HepG2 (cell line): ENCODE results near the gene AHCYL1. TPM values are rescaled to one million over a fixed set of nuclear protein-coding genes. Genes with fewer than 3 reads are reported as not detected.

Experiments
- ATAC-seq: fragments of 200-7000 bp; cut with Tn5 transposase; 3 replicates; pipeline ENCODE4 v1.9.1; 2020; ENCODE audit warnings: mild to moderate bottlenecking, moderate library complexity
- BruUV-seq: library from RNA; stranded (reverse); fragments of 400-500 nt; replicated peaks from 2 replicates; lab custom pipeline; 2021; lab: Mats Ljungman, UMichigan
- CTCF ChIA-PET: fragments of 300-600 bp; formaldehyde crosslinking; extraction: SDS; loops from one replicate; lab custom pipeline; 2021; ENCODE audit warnings: low total read pairs, inconsistent platforms, low intra/inter-chr PET ratio; lab: Yijun Ruan, JAX
- POLR2A ChIA-PET: fragments of 350-600 bp; sonication (Branson Sonifier 250); formaldehyde crosslinking; loops from one replicate; lab custom pipeline; 2020; ENCODE audit warnings: antibody characterized with exemption, inconsistent platforms; lab: Yijun Ruan, JAX
- DNase-seq: peaks from one replicate; pipeline ENCODE4 v3.0.0-alpha.2; 2015; ENCODE audit warnings: low spot score
- FAIRE-seq: peaks from 3 replicates; lab custom pipeline; 2011; peaks lifted over from hg19 to GRCh38; lab: Jason Lieb, UNC
- H2AFZ ChIP-seq: one replicate; pipeline ENCODE4 v1.6.1; 2011; ENCODE audit warnings: low read length, inconsistent platforms
- H3K27ac ChIP-seq: fragments of 300-600 bp; 3 replicates; pipeline ENCODE4 v1.8.0; 2011; ENCODE audit warnings: mixed run types, mild to moderate bottlenecking, mixed read lengths, low read length, inconsistent platforms; ENCODE audit not compliant: insufficient read depth; ENCODE audit errors: extremely low read length
- H3K27me3 ChIP-seq, 2 experiments: fragments of 200-600 bp in 1 of 2; 2 replicates in 1 of 2; 3 replicates in 1 of 2; pipeline versions ENCODE4 v1.6.0 to v1.8.0; 2011; ENCODE audit warnings: low read length in 2 of 2, mild to moderate bottlenecking in 2 of 2, moderate library complexity in 2 of 2, inconsistent platforms in 1 of 2; ENCODE audit not compliant: insufficient read depth in 2 of 2, control insufficient read depth in 1 of 2
- H3K36me3 ChIP-seq, 2 experiments: fragments of 200-600 bp in 1 of 2; replicated peaks in 1 of 2; 2 replicates in 1 of 2; 3 replicates in 1 of 2; pipeline versions ENCODE4 v1.5.1 to v1.8.0; 2011; ENCODE audit warnings: low read length in 2 of 2, inconsistent platforms in 1 of 2; ENCODE audit not compliant: insufficient read depth in 2 of 2, control insufficient read depth in 1 of 2
- H3K4me1 ChIP-seq: 2 replicates; pipeline ENCODE4 v1.5.1; 2012; ENCODE audit warnings: low read length, inconsistent platforms; ENCODE audit not compliant: insufficient read depth
- H3K4me2 ChIP-seq: 2 replicates; pipeline ENCODE4 v1.6.0; 2011; ENCODE audit warnings: low read depth, low read length, inconsistent platforms
- H3K4me3 ChIP-seq, 3 experiments: fragments of 200-600 bp in 1 of 3; sonication (generic), shearing (Covaris generic) in 1 of 3; replicated peaks in 1 of 3; 2 replicates each; pipeline ENCODE4 v1.5.1; 2011 to 2016; ENCODE audit warnings: low read length in 3 of 3, inconsistent platforms in 2 of 3, low read depth in 2 of 3, mild to moderate bottlenecking in 2 of 3, control low read depth in 1 of 3, mixed read lengths in 1 of 3; ENCODE audit not compliant: insufficient read depth in 1 of 3
- H3K79me2 ChIP-seq: one replicate; pipeline ENCODE4 v1.6.1; 2011; ENCODE audit warnings: low read length, inconsistent platforms; ENCODE audit not compliant: insufficient read depth
- H3K9ac ChIP-seq: 2 replicates; pipeline ENCODE4 v1.6.0; 2011; ENCODE audit warnings: mild to moderate bottlenecking, low read depth, low read length, inconsistent platforms; ENCODE audit not compliant: insufficient read depth
- H3K9me3 ChIP-seq: 2 replicates; pipeline ENCODE4 v1.5.1; 2012; ENCODE audit warnings: mild to moderate bottlenecking, low read length
- H4K20me1 ChIP-seq: 2 replicates; pipeline ENCODE4 v1.6.0; 2011; ENCODE audit warnings: inconsistent platforms, mild to moderate bottlenecking, low read length, moderate library complexity; ENCODE audit not compliant: insufficient read depth
- AGO2 ChIP-seq: fragments of 200-400 bp; formaldehyde crosslinking; optimal IDR thresholded peaks from 2 replicates; pipeline ENCODE3; 2017; ENCODE audit warnings: mild to moderate bottlenecking, low read depth, low read length, moderate library complexity
- CCDC6 ChIP-seq: sonication (generic); formaldehyde crosslinking; IDR thresholded peaks from 2 replicates; pipeline ENCODE4 v1.8.1; 2022; ENCODE audit warnings: mild to moderate bottlenecking, missing genetic modification reagents, moderate library complexity
- CHD4 ChIP-seq: fragments of 200-600 bp; sonication (generic); IDR thresholded peaks from 2 replicates; pipeline ENCODE4 v1.7.0; 2017; ENCODE audit warnings: mild to moderate bottlenecking, low read length, borderline replicate concordance
- ESRRA ChIP-seq: sonication (generic); formaldehyde crosslinking; IDR thresholded peaks from 2 replicates; pipeline ENCODE4 v1.5.1; 2020; ENCODE audit warnings: mild to moderate bottlenecking, low read depth, missing genetic modification reagents
- NFE2 ChIP-seq: sonication (generic); formaldehyde crosslinking; IDR thresholded peaks from 2 replicates; pipeline ENCODE4 v1.4.0; 2020; ENCODE audit warnings: missing genetic modification reagents
- PITX1 ChIP-seq: sonication (generic); formaldehyde crosslinking; IDR thresholded peaks from 2 replicates; pipeline ENCODE4 v1.5.1; 2020; ENCODE audit warnings: mild to moderate bottlenecking, missing genetic modification reagents
- RNF2 ChIP-seq: fragments of 450-650 bp; conservative IDR thresholded peaks from 2 replicates; pipeline ENCODE4 v1.6.1; 2016; ENCODE audit warnings: low read depth
- YEATS2 ChIP-seq: sonication (generic); formaldehyde crosslinking; IDR thresholded peaks from 2 replicates; pipeline ENCODE4 v1.4.0; 2020; ENCODE audit warnings: missing genetic modification reagents, borderline replicate concordance
- ZNF138 ChIP-seq: sonication (generic); formaldehyde crosslinking; IDR thresholded peaks from 2 replicates; pipeline ENCODE4 v1.5.0; 2020; ENCODE audit warnings: mild to moderate bottlenecking, low read depth, missing genetic modification reagents
- ZNF343 ChIP-seq: sonication (generic); formaldehyde crosslinking; IDR thresholded peaks from 2 replicates; pipeline ENCODE4 v1.4.0; 2020; ENCODE audit warnings: mild to moderate bottlenecking, missing genetic modification reagents
- WGBS: methylation state at CpG from one replicate; pipeline ENCODE4 v1.1.6; 2017; ENCODE audit warnings: low lambda C conversion rate; 5-methylcytosine and 5-hydroxymethylcytosine counted together
- in situ Hi-C: cut with HindIII; loops from 2 replicates; pipeline ENCODE4 v1.10.0; 2017; ENCODE audit warnings: low pct_unique_long_range_greater_than_20kb; ENCODE audit not compliant: extremely low pct_ligation_motif_present
- intact Hi-C: fragments of 100-400 bp; cut with micrococcal nuclease; formaldehyde crosslinking; loops from one replicate; pipeline ENCODE4 v1.10.0; 2022; ENCODE audit not compliant: unreplicated experiment
- polyA plus RNA-seq, 8 experiments: library from polyadenylated mRNA; depleted of rRNA in 3 of 8; stranded (reverse) in 7 of 8; unstranded in 1 of 8; fragments of >200 nt; fragmentation: Illumina TruSeq in 4 of 8; extraction: Trizol in 4 of 8; gene quantifications; 2 replicates each; pipeline versions ENCODE4 v1.2.1 to v1.2.3, GENCODE V29; 2011 to 2016; ENCODE audit warnings: low read depth in 4 of 8, missing spikeins in 1 of 8, mixed read lengths in 1 of 8; ENCODE audit not compliant: insufficient read depth in 1 of 8
- total RNA-seq, 5 experiments: library from RNA; depleted of rRNA; stranded (reverse); fragments of >200 nt; fragmentation: Illumina TruSeq; extraction: Trizol; gene quantifications; 2 replicates each; pipeline ENCODE4 v1.2.3, GENCODE V29; 2016; ENCODE audit warnings: low read depth in 1 of 5
- TF ChIP-seq, protein P1 (sequence below): sonication (generic); formaldehyde crosslinking; IDR thresholded peaks from 2 replicates; pipeline ENCODE4 v1.4.0; 2020; ENCODE audit warnings: missing genetic modification reagents
- TF ChIP-seq, protein P2 (sequence below): sonication (generic); formaldehyde crosslinking; IDR thresholded peaks from 2 replicates; pipeline ENCODE4 v1.4.0; 2020; ENCODE audit warnings: missing genetic modification reagents
- TF ChIP-seq, protein P3 (sequence below): sonication (generic); formaldehyde crosslinking; IDR thresholded peaks from 2 replicates; pipeline ENCODE4 v1.4.0; 2020; ENCODE audit warnings: missing genetic modification reagents, mild to moderate bottlenecking, borderline replicate concordance
- TF ChIP-seq, protein P4 (sequence below): sonication (generic); formaldehyde crosslinking; IDR thresholded peaks from 2 replicates; pipeline ENCODE4 v1.4.0; 2020; ENCODE audit warnings: low read depth, mild to moderate bottlenecking, missing genetic modification reagents

Gene AHCYL1
- total and polyA plus RNA-seq, 2 of the 13 experiments (the other 11 are each of a cell fraction or from before 2014, with no cell fraction given), result 40.9 to 76.3 TPM

- intact Hi-C loops (no loop called here), in situ Hi-C loops (loop anchor here (5.0 kb wide), 1 partner anchor 57 kb away; no protein-coding TSS in a partner anchor)
- DNase-seq (no peak), FAIRE-seq (no peak), ATAC-seq (no peak)
- no peak overlapping the region for H3K9ac ChIP-seq
- H3K27ac ChIP-seq, result no peak overlapping the region
- H4K20me1 ChIP-seq, result 0 out of 2 replicates have a peak, but pooled peaks cover 3% of the 10 kb centered on the region
- no peaks in the 10 kb centered on the region for H3K9me3 ChIP-seq
- H3K36me3 ChIP-seq, result peaks cover 41 to 80% of the 10 kb centered on the region in 2 experiments
- no peak overlapping the region for H2AFZ ChIP-seq
- peaks cover 24% of the 10 kb centered on the region for H3K4me1 ChIP-seq
- H3K4me2 ChIP-seq, result no peak overlapping the region
- POLR2A ChIA-PET, result no interaction called here
- 88% methylated on average over 11 of the region's 11 CpGs for WGBS
- no TSS peak for BruUV-seq
- CTCF ChIA-PET, result no interaction called here
- no peak overlapping the region for H3K4me3 ChIP-seq
- no peaks in the 10 kb centered on the region for H3K79me2 ChIP-seq
- H3K27me3 ChIP-seq, result no peaks in the 10 kb centered on the region
- TF ChIP-seq RNF2 (no peak), NFE2 (CRISPR knock-in tag) (no peak), CCDC6 (no peak), ZNF343 (no peak), YEATS2 (CRISPR knock-in tag) (no peak), PITX1 (CRISPR knock-in tag) (no peak), CHD4 (no peak), ESRRA (CRISPR knock-in tag) (no peak), AGO2 (peak; percentile 19), ZNF138 (no peak)
- TF ChIP-seq, protein P1, sequence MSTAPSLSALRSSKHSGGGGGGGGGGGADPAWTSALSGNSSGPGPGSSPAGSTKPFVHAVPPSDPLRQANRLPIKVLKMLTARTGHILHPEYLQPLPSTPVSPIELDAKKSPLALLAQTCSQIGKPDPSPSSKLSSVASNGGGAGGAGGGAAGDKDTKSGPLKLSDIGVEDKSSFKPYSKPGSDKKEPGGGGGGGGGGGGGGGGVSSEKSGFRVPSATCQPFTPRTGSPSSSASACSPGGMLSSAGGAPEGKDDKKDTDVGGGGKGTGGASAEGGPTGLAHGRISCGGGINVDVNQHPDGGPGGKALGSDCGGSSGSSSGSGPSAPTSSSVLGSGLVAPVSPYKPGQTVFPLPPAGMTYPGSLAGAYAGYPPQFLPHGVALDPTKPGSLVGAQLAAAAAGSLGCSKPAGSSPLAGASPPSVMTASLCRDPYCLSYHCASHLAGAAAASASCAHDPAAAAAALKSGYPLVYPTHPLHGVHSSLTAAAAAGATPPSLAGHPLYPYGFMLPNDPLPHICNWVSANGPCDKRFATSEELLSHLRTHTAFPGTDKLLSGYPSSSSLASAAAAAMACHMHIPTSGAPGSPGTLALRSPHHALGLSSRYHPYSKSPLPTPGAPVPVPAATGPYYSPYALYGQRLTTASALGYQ (CRISPR knock-in tag), result no peak
- TF ChIP-seq, protein P2, sequence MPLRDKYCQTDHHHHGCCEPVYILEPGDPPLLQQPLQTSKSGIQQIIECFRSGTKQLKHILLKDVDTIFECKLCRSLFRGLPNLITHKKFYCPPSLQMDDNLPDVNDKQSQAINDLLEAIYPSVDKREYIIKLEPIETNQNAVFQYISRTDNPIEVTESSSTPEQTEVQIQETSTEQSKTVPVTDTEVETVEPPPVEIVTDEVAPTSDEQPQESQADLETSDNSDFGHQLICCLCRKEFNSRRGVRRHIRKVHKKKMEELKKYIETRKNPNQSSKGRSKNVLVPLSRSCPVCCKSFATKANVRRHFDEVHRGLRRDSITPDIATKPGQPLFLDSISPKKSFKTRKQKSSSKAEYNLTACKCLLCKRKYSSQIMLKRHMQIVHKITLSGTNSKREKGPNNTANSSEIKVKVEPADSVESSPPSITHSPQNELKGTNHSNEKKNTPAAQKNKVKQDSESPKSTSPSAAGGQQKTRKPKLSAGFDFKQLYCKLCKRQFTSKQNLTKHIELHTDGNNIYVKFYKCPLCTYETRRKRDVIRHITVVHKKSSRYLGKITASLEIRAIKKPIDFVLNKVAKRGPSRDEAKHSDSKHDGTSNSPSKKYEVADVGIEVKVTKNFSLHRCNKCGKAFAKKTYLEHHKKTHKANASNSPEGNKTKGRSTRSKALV, result no peak
- TF ChIP-seq, protein P3, sequence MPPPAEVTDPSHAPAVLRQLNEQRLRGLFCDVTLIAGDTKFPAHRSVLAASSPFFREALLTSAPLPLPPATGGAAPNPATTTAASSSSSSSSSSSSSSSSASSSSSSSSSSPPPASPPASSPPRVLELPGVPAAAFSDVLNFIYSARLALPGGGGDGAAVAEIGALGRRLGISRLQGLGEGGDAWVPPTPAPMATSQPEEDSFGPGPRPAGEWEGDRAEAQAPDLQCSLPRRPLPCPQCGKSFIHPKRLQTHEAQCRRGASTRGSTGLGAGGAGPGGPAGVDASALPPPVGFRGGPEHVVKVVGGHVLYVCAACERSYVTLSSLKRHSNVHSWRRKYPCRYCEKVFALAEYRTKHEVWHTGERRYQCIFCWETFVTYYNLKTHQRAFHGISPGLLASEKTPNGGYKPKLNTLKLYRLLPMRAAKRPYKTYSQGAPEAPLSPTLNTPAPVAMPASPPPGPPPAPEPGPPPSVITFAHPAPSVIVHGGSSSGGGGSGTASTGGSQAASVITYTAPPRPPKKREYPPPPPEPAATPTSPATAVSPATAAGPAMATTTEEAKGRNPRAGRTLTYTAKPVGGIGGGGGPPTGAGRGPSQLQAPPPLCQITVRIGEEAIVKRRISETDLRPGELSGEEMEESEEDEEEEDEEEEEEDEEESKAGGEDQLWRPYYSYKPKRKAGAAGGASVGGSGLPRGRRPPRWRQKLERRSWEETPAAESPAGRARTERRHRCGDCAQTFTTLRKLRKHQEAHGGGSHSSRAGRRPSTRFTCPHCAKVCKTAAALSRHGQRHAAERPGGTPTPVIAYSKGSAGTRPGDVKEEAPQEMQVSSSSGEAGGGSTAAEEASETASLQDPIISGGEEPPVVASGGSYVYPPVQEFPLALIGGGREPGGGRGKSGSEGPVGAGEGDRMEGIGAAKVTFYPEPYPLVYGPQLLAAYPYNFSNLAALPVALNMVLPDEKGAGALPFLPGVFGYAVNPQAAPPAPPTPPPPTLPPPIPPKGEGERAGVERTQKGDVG (CRISPR knock-in tag), result no peak
- TF ChIP-seq, protein P4, sequence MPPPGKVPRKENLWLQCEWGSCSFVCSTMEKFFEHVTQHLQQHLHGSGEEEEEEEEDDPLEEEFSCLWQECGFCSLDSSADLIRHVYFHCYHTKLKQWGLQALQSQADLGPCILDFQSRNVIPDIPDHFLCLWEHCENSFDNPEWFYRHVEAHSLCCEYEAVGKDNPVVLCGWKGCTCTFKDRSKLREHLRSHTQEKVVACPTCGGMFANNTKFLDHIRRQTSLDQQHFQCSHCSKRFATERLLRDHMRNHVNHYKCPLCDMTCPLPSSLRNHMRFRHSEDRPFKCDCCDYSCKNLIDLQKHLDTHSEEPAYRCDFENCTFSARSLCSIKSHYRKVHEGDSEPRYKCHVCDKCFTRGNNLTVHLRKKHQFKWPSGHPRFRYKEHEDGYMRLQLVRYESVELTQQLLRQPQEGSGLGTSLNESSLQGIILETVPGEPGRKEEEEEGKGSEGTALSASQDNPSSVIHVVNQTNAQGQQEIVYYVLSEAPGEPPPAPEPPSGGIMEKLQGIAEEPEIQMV, result no peak
These were observed 65.4 kb downstream of the AHCYL1 start for GRCh38 chr1:110049801-110050601.
